Brain microvascular endothelial cell (primary cell): ENCODE measurements around the gene ELP1.

Experiments used
- DNase-seq: peaks from one replicate; pipeline ENCODE4 v3.0.0-alpha.2; 2020
- H3K27ac ChIP-seq: fragments of 250-450 bp; sonication (Bioruptor Pico); 2 replicates; pipeline ENCODE4 v1.5.1; 2020; ENCODE audit warnings: mild to moderate bottlenecking, moderate library complexity
- H3K27me3 ChIP-seq: fragments of 250-450 bp; sonication (Bioruptor Pico); replicated peaks from 2 replicates; pipeline ENCODE4 v1.5.1; 2020; ENCODE audit warnings: mild to moderate bottlenecking
- H3K36me3 ChIP-seq: fragments of 250-450 bp; sonication (Bioruptor Pico); replicated peaks from 2 replicates; pipeline ENCODE4 v1.5.1; 2020; ENCODE audit warnings: mild to moderate bottlenecking
- H3K4me3 ChIP-seq: 2 replicates; pipeline ENCODE4 v1.5.1; 2011; ENCODE audit warnings: low read depth, mild to moderate bottlenecking, control low read depth, low read length, moderate library complexity
- in situ Hi-C: cut with HindIII; loops from 2 replicates; pipeline ENCODE4 v1.10.0; 2017; ENCODE audit warnings: low sequenced_read_pairs, low pct_ligation_motif_present
- TF ChIP-seq, protein P1 (sequence below): IDR thresholded peaks from 2 replicates; pipeline ENCODE4 v1.5.1; 2011; ENCODE audit warnings: low read depth, mild to moderate bottlenecking, moderate library complexity, low read length, control low read depth, inconsistent platforms; ENCODE audit errors: missing control alignments

The ELP1 gene

DNA sequence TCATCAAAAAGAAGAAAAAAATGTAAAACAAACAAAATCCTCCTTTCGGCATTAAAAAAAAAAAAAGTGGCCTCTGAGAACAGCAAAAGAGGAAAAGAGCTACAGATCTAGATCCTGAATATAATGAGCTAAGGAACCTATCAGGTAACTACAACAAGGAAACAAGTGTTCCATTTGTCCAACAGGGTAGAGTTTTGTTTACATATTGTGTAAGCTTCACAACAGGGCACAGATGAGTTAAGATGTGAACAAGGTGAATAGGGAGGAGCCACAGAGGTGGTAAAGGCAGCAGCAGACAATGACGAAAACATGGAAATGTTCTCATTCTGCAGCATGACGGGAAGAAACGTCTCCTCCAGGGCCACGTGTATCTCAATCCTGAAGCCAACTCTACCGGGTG is 14.4 kb downstream of the ELP1 start:
- H3K36me3 ChIP-seq: peaks cover 41% of the 10 kb centered on the region
- TF ChIP-seq, protein P1, sequence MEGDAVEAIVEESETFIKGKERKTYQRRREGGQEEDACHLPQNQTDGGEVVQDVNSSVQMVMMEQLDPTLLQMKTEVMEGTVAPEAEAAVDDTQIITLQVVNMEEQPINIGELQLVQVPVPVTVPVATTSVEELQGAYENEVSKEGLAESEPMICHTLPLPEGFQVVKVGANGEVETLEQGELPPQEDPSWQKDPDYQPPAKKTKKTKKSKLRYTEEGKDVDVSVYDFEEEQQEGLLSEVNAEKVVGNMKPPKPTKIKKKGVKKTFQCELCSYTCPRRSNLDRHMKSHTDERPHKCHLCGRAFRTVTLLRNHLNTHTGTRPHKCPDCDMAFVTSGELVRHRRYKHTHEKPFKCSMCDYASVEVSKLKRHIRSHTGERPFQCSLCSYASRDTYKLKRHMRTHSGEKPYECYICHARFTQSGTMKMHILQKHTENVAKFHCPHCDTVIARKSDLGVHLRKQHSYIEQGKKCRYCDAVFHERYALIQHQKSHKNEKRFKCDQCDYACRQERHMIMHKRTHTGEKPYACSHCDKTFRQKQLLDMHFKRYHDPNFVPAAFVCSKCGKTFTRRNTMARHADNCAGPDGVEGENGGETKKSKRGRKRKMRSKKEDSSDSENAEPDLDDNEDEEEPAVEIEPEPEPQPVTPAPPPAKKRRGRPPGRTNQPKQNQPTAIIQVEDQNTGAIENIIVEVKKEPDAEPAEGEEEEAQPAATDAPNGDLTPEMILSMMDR: no peak

DNA sequence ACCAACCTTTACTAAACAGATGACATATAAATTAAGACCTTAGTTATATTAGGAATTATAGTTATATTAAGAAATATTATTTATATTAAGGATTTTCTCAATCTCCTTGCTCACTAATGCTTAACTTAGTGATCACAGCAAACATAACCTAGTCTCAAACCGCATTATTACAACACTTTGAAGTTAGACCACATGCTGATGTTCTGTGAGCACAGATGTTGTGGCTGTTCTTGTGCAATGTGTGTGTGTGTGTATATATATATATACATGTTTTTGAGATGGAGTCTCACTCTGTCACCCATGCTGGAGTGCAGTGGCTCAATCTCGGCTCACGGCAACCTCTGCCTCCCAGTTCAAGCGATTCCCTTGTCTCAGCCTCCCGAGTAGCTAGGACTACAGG is 20.5 kb downstream of the ELP1 start:
- no peak for DNase-seq
- no peak overlapping the region for H3K4me3 ChIP-seq

More for the DNA sequence above, 14.4 kb downstream of the ELP1 start:
- Histone ChIP-seq H3K27me3 (no peaks in the 10 kb centered on the region), H3K27ac (no peak overlapping the region), H3K4me3 (no peak overlapping the region)
- DNase-seq: no peak
- in situ Hi-C loops: no loop called here

DNA sequence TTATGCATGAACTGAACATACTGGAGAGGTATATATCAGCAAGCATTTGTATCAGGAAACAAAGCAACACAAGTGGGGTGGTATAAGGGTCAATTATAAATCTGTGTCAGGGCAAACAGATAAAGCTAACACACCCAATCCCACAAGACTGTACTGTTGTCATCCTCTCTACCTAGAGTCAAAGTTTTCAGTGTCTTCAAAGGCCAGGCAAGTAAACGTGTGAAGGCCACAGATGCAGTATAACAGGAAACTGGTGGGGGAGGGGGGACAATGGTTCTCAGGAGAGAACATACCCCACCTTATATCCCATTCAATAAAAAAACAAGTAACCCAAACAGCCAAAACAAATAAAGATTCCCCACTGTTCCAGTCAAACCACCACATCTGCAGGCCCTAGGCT is 22.1 kb downstream of the ELP1 start:
- no peak for DNase-seq
- in situ Hi-C loops: no loop called here
- Histone ChIP-seq H3K36me3 (peaks cover 45% of the 10 kb centered on the region), H3K4me3 (no peak overlapping the region), H3K27me3 (no peaks in the 10 kb centered on the region), H3K27ac (no peak overlapping the region)
- TF ChIP-seq, protein P1: no peak

More for the DNA sequence above, 20.5 kb downstream of the ELP1 start:
- no peaks in the 10 kb centered on the region for H3K27me3 ChIP-seq
- H3K27ac ChIP-seq: no peak overlapping the region
- in situ Hi-C loops: no loop called here
- peaks cover 42% of the 10 kb centered on the region for H3K36me3 ChIP-seq
- TF ChIP-seq, protein P1: no peak

DNA sequence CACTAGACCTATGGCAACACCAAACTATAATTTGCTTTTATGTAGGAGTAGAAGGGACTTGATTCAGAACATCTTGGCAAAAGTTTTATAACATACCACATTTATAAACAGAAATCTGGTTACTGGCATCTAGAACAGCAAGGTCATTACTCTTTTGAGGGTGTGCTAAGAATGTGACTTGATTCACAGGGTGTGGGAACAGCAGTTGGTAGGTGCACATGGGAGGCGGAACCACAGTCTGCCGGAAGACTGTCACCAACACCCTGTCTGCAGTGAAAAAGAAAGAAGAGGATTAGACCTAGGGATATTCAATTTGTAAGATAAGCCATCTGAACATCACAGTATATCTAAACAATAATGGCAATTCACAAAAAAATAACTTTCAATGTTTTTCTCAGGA is 23.0 kb downstream of the ELP1 start:
- TF ChIP-seq, protein P1: no peak
- Histone ChIP-seq H3K27me3 (no peaks in the 10 kb centered on the region), H3K27ac (no peak overlapping the region), H3K36me3 (peaks cover 48% of the 10 kb centered on the region), H3K4me3 (no peak overlapping the region)
- in situ Hi-C loops: no loop called here
- DNase-seq: no peak

DNA sequence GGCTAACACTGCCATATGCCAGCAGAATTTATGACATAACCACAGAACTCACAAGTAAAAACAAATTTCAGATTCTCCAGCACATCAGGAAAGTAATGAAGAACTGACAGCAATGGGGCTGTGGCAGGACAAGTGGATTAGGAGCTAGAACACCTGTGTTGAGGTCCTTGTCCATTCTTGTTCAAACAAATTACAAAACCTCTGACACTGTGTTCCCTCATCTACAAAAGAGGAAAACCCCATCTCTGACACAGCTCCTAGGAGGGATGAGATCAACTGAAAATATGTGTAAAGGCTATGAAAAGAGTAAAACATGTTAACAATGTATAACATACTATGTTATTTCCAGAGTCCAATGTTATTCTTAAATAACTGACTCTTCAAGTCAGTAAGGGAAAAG is 23.5 kb downstream of the ELP1 start:
- in situ Hi-C loops: no loop called here
- DNase-seq: no peak

DNA sequence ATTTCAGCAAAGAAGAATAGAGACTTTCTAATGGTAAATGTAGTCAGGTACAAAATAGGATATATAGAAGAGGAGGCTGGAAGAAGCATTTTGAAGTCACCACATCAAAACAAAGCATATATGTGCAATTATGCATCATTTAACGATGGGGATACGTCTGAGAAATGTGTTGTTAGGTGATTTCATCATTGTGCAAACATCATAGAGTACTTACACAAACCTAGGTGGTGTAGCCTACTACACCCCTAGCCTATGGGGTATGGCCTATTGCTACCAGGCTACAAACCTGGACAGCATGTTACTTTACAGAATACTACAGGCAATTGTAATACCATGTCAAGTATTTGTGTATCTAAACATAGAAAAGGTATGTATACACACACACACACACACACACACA is 28.4 kb downstream of the ELP1 start:
- no peak for DNase-seq
- peaks cover 48% of the 10 kb centered on the region for H3K36me3 ChIP-seq
- H3K4me3 ChIP-seq: no peak overlapping the region
- TF ChIP-seq, protein P1: no peak
- no peak overlapping the region for H3K27ac ChIP-seq
- no peaks in the 10 kb centered on the region for H3K27me3 ChIP-seq
- in situ Hi-C loops: no loop called here

More for the DNA sequence above, 23.5 kb downstream of the ELP1 start:
- Histone ChIP-seq H3K4me3 (no peak overlapping the region), H3K27me3 (no peaks in the 10 kb centered on the region), H3K36me3 (peaks cover 51% of the 10 kb centered on the region), H3K27ac (no peak overlapping the region)
- TF ChIP-seq, protein P1: no peak
